ENCODE results near the gene FOXA1.

The FOXA1 gene

GRCh38 chr14:37602605-37603453 lies 7.8 kb upstream of the FOXA1 start:
- no peak for DNase-seq (ENCODE audit: low read depth in 2 of 2)

GRCh38 chr14:37601865-37602264 lies 6.8 kb upstream of the FOXA1 start:
- no peak for DNase-seq (ENCODE audit: low read depth in 2 of 2)

- no peak for DNase-seq (ENCODE audit: low read depth in 2 of 2)
Measured at GRCh38 chr14:37600880-37601741, 6.1 kb upstream of the FOXA1 start.

- DNase-seq (ENCODE audit: low read depth in 2 of 2): no peak
Measured at GRCh38 chr14:37599507-37600368, 4.7 kb upstream of the FOXA1 start.

DNA sequence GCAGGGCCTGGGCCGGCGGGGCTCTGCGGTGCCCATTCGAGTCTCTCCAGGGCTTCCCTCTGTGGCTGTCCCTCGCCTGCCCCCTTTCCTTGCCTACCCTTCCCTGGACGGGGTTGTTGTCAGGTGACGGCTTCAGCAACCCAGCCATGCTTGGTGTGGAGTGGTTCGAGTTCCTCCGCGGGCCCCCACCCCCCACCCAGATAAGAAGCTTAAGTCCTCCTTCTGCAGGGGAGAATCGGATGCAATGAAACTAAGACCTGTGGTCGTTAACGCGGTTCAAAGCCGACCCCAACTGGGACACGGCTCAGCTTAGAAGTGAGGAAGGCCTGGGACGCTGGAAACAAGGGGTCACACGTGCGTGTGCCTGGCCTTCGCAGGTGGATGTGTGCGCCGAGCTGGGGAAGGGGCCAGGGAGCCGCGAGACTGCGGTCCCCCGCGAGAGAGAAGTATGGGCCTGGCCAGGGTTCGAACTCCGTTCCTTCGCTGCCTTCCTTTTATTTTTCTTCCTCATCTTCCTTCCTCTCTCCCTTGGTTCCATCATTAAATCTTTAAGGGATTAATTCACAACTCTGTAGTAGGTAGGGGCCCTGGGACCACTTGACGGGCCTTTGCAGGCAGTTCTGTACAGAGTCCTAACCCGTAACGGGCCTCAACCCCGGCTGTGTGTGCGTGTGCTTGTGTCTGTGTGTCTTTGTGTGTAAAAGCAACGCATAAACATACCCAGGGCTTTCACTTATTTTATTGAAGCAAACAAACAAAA lies 3.9 kb upstream of the FOXA1 start:
- no peak for DNase-seq (ENCODE audit: low read depth in 2 of 2)

DNA sequence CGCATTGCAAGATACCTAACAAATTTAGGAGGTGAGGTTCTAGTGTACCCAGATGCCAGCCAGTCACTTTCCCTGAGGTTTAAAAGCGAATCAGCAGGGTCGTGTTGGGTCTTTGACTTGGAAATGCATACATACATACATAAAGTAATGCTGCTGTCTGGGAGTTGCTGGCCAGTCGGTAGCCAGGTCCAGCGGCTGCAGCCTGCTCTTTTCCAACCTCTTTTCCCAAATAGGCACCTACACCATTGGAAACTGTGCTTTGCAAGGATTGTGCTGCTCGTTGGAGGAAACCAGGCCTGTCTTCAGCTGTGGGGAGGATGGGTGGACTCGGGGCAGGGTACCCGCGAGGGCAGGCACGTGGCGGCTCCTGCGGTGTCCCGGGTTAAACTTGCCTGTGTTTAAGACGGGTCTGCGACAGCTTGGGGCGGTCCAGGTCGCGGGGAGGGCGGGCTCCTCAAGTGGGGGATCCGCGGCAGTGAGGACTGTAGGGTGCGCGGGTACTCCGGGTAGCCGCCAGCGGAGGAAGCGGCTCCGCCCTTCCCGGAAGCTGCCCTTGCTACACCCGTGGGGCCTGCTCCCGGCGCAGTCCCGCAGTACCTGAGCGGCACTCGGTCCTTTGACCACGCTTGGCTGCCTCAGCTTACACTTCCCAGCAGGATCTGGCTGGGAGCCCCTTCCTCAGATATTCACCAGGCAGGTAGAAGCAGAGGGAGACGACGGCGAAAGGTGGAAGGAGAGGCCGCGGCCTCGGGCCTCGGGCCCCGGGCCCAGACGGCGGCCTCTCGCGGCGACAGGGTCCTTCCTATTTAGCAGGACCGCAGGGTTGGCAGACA lies 3.1 kb upstream of the FOXA1 start:
- DNase-seq (ENCODE audit: low read depth in 2 of 2): no peak

GRCh38 chr14:37597538-37597913 lies 2.5 kb upstream of the FOXA1 start:
- DNase-seq (ENCODE audit: low read depth in 2 of 2): no peak

DNA sequence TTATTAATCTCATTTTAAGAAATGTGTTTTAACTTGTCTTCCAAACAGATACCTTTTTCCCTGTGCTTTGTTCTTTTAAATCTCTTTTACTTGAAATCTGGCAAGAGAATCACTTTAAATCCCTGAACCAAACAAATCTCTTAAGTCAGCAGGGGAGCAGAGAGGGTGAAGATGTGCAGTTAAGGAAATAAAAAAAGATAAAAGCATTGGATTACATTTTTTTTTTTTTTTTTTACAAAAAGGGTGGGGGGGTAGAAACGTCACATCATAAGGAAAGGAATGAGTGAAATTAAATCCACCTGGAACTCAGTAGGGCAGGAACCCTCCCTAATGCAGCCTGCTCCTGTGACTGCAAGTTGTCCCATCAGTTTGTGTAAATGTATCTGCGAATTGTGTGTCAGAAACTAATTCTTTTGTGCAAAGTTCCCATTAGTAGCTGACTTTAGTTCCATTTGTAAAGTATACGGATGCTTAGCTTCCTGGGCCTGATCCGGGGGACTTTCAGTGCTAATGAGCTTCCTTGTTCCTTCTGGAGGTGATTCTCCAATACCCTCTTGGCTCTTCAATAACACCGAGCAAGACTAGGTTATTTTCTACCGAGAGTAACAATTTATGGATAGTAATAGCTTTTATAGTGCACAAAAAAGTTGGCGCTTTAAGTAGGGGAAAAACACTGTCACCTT lies 1.9 kb upstream of the FOXA1 start:
- DNase-seq (ENCODE audit: low read depth in 2 of 2): no peak

- DNase-seq (ENCODE audit: low read depth in 2 of 2): no peak
Measured at GRCh38 chr14:37595809-37596621, 966 bp upstream of the FOXA1 start.

- DNase-seq (ENCODE audit: low read depth in 2 of 2): peak; percentile 28 to 40
Measured at GRCh38 chr14:37594238-37594970, 645 bp downstream of the FOXA1 start.

- no peak for DNase-seq (ENCODE audit: low read depth in 2 of 2)
Measured at GRCh38 chr14:37593511-37594237, 1.4 kb downstream of the FOXA1 start.

DNA sequence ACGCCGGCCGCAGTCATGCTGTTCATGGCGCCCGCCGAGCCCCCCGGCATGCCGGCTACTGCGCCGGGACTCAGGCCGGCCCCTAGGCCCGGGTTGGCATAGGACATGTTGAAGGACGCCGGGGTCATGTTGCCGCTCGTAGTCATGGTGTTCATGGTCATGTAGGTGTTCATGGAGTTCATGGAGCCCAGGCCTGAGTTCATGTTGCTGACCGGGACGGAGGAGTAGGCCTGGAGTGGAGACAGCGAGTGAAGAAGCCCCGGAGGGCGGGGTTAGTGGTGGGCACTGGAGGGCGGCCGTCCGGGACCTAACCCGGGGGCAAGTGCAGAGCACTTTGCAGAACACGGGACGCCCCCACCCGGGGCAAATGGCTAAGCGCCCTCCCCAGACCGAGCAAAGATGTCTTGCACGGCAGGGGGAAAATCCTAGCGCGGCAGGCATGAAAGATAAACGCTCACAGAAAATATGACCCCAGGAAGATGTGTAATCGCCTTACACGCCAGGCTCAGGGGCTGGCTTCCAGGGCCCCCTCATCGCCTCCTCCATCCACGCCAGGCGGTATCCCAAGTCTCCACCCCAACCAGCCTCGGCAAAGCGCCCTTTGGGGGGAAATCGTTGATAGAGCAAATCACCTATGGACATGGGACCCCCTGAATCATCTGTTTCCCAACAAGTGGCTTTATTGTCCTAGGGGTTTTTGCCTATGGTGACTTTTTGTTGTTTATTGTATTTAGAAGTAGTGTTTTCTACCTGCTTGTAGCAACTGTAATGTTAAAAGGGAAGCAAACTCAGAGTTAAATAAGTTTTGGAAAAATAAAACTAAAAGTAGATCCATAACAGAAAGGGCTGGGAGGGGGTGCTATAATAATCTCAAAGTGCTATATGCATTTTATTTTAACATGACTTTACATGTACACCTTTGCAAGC lies 2.3 kb downstream of the FOXA1 start:
- DNase-seq (ENCODE audit: low read depth in 2 of 2): no peak

- no peak for DNase-seq (ENCODE audit: low read depth in 2 of 2)
Measured at GRCh38 chr14:37591941-37592481, 3.0 kb downstream of the FOXA1 start.

GRCh38 chr14:37591311-37591940 lies 3.6 kb downstream of the FOXA1 start:
- DNase-seq (ENCODE audit: low read depth in 2 of 2): no peak

DNA sequence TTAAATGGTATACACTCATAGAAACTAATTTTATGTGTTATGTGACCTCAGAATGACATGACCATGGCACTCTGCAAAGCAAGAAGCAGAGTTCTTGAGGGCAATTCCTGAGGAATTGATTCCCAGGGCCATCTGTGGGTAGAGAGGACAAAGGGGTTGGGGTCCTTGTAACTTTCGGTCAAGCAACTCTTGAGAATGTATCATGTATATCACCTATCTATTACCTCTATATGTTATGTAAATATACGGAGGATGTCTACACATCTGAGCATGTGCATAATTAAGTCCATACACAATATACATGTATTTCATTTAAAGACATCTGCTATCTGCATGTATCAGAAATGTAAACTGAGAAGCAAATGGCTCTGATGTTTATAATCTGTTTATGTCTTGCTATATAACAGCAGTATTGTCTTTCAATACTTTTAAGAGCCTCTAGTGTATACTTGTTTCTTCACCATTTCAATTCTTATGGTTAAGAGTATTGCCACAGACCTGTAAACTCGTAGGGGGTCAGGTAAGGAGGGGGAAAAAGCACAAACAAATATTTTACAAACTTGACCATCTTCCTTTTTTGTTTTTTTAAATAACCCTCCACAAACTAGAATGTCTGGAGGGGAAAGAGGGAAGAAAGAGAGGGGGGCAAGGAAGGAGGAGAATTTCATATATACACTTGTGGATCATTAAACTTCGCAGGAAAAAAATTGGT lies 4.5 kb downstream of the FOXA1 start:
- DNase-seq (ENCODE audit: low read depth in 2 of 2): no peak
